HG03558 (cell line): ENCODE measurements around the gene FAM131C.

Source experiments
- ATAC-seq: cut with Tn5 transposase; IDR thresholded peaks from one replicate; pipeline ENCODE4 v1.9.1; 2021; ENCODE audit warnings: moderate number of reproducible peaks; ENCODE audit not compliant: unreplicated experiment; ENCODE audit errors: extremely low read depth

Gene FAM131C

GRCh38 chr1:16019644-16020277 is 53.7 kb downstream of the FAM131C start:
- no peak for ATAC-seq

- ATAC-seq: no peak
Observed at GRCh38 chr1:16018749-16019643, 54.5 kb downstream of the FAM131C start.

GRCh38 chr1:16018308-16018707 is 55.1 kb downstream of the FAM131C start:
- ATAC-seq: no peak

- no peak for ATAC-seq
Observed at GRCh38 chr1:16017461-16018303, 55.8 kb downstream of the FAM131C start, which contains the start of gene HSPB7. TSS of gene HSPB7 (minus strand) at chr1:16018043. CDS start at chr1:16017963, 80 bp downstream.

- ATAC-seq: no peak
Observed at GRCh38 chr1:16017076-16017460, 56.4 kb downstream of the FAM131C start.

GRCh38 chr1:16015960-16016901 is 57.2 kb downstream of the FAM131C start:
- ATAC-seq: no peak

- ATAC-seq: no peak
Observed at GRCh38 chr1:16015491-16015890, 58.0 kb downstream of the FAM131C start.

- no peak for ATAC-seq
Observed at GRCh38 chr1:16014509-16015482, 58.7 kb downstream of the FAM131C start.

GRCh38 chr1:16013908-16014258 is 59.6 kb downstream of the FAM131C start:
- no peak for ATAC-seq

GRCh38 chr1:16013220-16013907 is 60.1 kb downstream of the FAM131C start:
- ATAC-seq: no peak

GRCh38 chr1:16012590-16013219 is 60.7 kb downstream of the FAM131C start:
- ATAC-seq: no peak

- no peak for ATAC-seq
Observed at GRCh38 chr1:16011936-16012589, 61.4 kb downstream of the FAM131C start.

- no peak for ATAC-seq
Observed at GRCh38 chr1:16010837-16011236, 62.6 kb downstream of the FAM131C start.

- ATAC-seq: no peak
Observed at GRCh38 chr1:16009678-16010077, 63.8 kb downstream of the FAM131C start.

GRCh38 chr1:16009030-16009460 is 64.4 kb downstream of the FAM131C start:
- ATAC-seq: no peak
